ENCODE measurements around the gene TMEM255B. TPM values are rescaled to one million over a fixed set of nuclear protein-coding genes. Genes with fewer than 3 reads are reported as not detected.

The TMEM255B gene
- total RNA-seq, 1 experiment from 2014 or later = 7.7 TPM

DNA sequence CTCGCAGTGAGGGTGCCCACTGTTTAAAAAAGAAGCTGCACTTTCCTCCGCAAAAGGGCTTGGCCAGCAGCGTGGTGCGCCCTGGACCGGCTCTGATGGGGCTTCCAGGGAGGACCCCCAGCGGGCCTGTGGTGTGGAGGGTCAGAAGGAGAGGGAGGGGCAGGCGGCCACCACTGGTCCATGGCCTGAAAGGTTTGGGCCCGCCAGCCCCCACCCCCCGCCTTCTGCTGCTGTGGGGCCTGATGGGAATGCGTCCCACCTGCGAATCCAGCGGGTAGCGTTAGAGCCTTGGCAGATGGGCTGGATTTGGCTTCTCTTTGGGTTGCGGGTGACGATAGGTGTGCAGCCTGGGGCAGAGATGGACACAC lies 34.7 kb downstream of the TMEM255B start:
- intact Hi-C loops (cut with micrococcal nuclease) = no loop called here
- H3K79me2 ChIP-seq (ENCODE audit: insufficient read depth, low read length) = no peaks in the 10 kb centered on the region
- no peaks in the 10 kb centered on the region for H3K27me3 ChIP-seq (ENCODE audit: insufficient read depth, low read length)
- ChIA-PET RAD21 (ENCODE audit: low non-redundant PET in 1 of 2, low total read pairs in 2 of 2, uncharacterized antibody in 2 of 2, unreplicated experiment in 2 of 2) (no interaction called here), CTCF (no interaction called here), POLR2A (no interaction called here)
- no peak overlapping the region for H3K27ac ChIP-seq (ENCODE audit: low read depth, low read length)
- H3K4me1 ChIP-seq (ENCODE audit: control insufficient read depth in 1 of 2, insufficient read depth in 2 of 2, low read length in 2 of 2) = no peaks in the 10 kb centered on the region
- H2AFZ ChIP-seq (ENCODE audit: low read depth, low read length, poor library complexity, severe bottlenecking) = no peak overlapping the region
- no peak overlapping the region for H3K4me2 ChIP-seq (ENCODE audit: low read length)
- no peaks in the 10 kb centered on the region for H3K36me3 ChIP-seq (ENCODE audit: control insufficient read depth in 1 of 2, insufficient read depth in 2 of 2, low read length in 2 of 2)
- H3K9me3 ChIP-seq (ENCODE audit: control insufficient read depth in 1 of 2, insufficient read depth in 1 of 2, low read depth in 1 of 2, low read length in 2 of 2) = no peaks in the 10 kb centered on the region
- H3K9ac ChIP-seq (ENCODE audit: low read length) = no peak overlapping the region
- H3K9me2 ChIP-seq (ENCODE audit: insufficient read depth) = no peaks in the 10 kb centered on the region
- DNase-seq (ENCODE audit: low read depth, low spot score) (no peak), ATAC-seq (no peak)
- BruUV-seq (replicated peaks) = no TSS peak
- H3K4me3 ChIP-seq (replicated peaks in 1 of 2; ENCODE audit: low read depth in 1 of 2, low read length in 2 of 2) = no peak overlapping the region
- no peak for TF ChIP-seq YY1 (IDR thresholded peaks at IDR 0.05; ENCODE audit: extremely low read depth, insufficient replicate concordance, low read depth, low read length)
- TF ChIP-seq CEBPB (IDR thresholded peaks at IDR 0.05; ENCODE audit: low read depth) = no peak
- TF ChIP-seq SRF (IDR thresholded peaks at IDR 0.05; ENCODE audit: low read depth) = no peak
- TF ChIP-seq, protein P1, sequence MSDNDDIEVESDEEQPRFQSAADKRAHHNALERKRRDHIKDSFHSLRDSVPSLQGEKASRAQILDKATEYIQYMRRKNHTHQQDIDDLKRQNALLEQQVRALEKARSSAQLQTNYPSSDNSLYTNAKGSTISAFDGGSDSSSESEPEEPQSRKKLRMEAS (IDR thresholded peaks at IDR 0.05) = no peak
- TF ChIP-seq POLR2A (IDR thresholded peaks at IDR 0.05; ENCODE audit: borderline replicate concordance, extremely low read depth, insufficient read depth, insufficient read length) = no peak
- TF ChIP-seq REST (IDR thresholded peaks at IDR 0.05; ENCODE audit: low read depth) = no peak
- no peak for TF ChIP-seq SP1 (IDR thresholded peaks at IDR 0.05; ENCODE audit: low read depth)
- TF ChIP-seq ZNF274 (IDR thresholded peaks at IDR 0.05; ENCODE audit: low read depth, low read length) = no peak
- no peak for TF ChIP-seq FOSL1 (IDR thresholded peaks at IDR 0.05; ENCODE audit: low read depth)
- no peak for TF ChIP-seq JUND (IDR thresholded peaks at IDR 0.05)
- no peak for TF ChIP-seq EGR1 (IDR thresholded peaks at IDR 0.05; ENCODE audit: low read depth)
- TF ChIP-seq POLR2AphosphoS5 (IDR thresholded peaks at IDR 0.05; ENCODE audit: low read depth, low read length) = no peak
- no peak for TF ChIP-seq CBX3 (IDR thresholded peaks at IDR 0.05; ENCODE audit: low read depth)
- TF ChIP-seq RAD21 (IDR thresholded peaks at IDR 0.05; ENCODE audit: low read depth) = no peak
- no peak for TF ChIP-seq SIN3A (IDR thresholded peaks at IDR 0.05; ENCODE audit: low read depth)
- no peaks in the 10 kb centered on the region for H4K20me1 ChIP-seq (ENCODE audit: insufficient read depth)
